Testis (tissue), 2 donors: ENCODE results near the gene FHIT.
"Not testable (repeated sequence)": the region's sequence is repeated elsewhere in the genome, so short reads cannot be mapped to it uniquely, and the experiment has no call there.

Experiments
- POLR2A ChIP-seq: fragments of 450-650 bp; IDR thresholded peaks from one replicate; pipeline ENCODE4 v1.6.1; 2017; ENCODE audit warnings: antibody characterized with exemption, mild to moderate bottlenecking, moderate library complexity
- TF ChIP-seq, protein P1 (sequence below), 3 experiments: fragments of 450-650 bp in 2 of 3; fragments of 200-600 bp in 1 of 3; sonication (generic) in 1 of 3; IDR thresholded peaks; one replicate each; pipeline ENCODE4 v1.5.1; 2016 to 2019; ENCODE audit warnings: antibody characterized with exemption in 3 of 3, mild to moderate bottlenecking in 2 of 3, moderate library complexity in 1 of 3

DNA sequence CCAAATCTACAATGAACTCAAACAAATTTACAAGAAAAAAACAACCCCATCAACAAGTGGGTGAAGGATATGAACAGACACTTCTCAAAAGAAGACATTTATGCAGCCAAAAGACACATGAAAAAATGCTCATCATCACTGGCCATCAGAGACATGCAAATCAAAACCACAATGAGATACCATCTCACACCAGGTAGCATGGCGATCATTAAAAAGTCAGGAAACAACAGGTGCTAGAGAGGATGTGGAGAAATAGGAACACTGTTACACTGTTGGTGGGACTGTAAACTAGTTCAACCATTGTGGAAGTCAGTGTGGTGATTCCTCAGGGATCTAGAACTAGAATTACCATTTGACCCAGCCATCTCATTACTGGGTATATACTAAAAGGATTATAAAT lies 61.0 kb downstream of the FHIT start:
- TF ChIP-seq, protein P1, sequence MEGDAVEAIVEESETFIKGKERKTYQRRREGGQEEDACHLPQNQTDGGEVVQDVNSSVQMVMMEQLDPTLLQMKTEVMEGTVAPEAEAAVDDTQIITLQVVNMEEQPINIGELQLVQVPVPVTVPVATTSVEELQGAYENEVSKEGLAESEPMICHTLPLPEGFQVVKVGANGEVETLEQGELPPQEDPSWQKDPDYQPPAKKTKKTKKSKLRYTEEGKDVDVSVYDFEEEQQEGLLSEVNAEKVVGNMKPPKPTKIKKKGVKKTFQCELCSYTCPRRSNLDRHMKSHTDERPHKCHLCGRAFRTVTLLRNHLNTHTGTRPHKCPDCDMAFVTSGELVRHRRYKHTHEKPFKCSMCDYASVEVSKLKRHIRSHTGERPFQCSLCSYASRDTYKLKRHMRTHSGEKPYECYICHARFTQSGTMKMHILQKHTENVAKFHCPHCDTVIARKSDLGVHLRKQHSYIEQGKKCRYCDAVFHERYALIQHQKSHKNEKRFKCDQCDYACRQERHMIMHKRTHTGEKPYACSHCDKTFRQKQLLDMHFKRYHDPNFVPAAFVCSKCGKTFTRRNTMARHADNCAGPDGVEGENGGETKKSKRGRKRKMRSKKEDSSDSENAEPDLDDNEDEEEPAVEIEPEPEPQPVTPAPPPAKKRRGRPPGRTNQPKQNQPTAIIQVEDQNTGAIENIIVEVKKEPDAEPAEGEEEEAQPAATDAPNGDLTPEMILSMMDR (IDR thresholded peaks at IDR 0.05), result not testable (repeated sequence)
- TF ChIP-seq POLR2A, result not testable (repeated sequence)
